SK-N-SH (cell line): ENCODE results near the gene COL15A1.

ENCODE experiments used
- CTCF ChIP-seq: fragments of 200-600 bp; sonication (generic); IDR thresholded peaks from 2 replicates; pipeline ENCODE4 v1.6.1; 2017; ENCODE audit warnings: antibody characterized with exemption, mild to moderate bottlenecking, moderate library complexity
- EP300 ChIP-seq, 2 experiments: IDR thresholded peaks; 2 replicates each; pipeline versions ENCODE4 v1.4.0 to v1.6.1; 2012; ENCODE audit warnings: borderline replicate concordance in 1 of 2, low read depth in 1 of 2, low read length in 1 of 2
- NFIC ChIP-seq: IDR thresholded peaks from 2 replicates; pipeline ENCODE4 v1.4.0; 2012; ENCODE audit warnings: borderline replicate concordance
- RAD21 ChIP-seq: IDR thresholded peaks from 2 replicates; pipeline ENCODE4 v1.6.1; 2012; ENCODE audit warnings: mild to moderate bottlenecking, low read length
- TF ChIP-seq, protein P1 (sequence below): IDR thresholded peaks from 2 replicates; pipeline ENCODE4; 2012

GRCh38 chr9:99104459-99105151 is 160.9 kb downstream of the COL15A1 start, which contains the start of gene TGFBR1:
- TF ChIP-seq NFIC (no peak), EP300 (IDR thresholded peaks at IDR 0.05; ENCODE audit: borderline replicate concordance in 1 of 2, low read depth in 1 of 2, low read length in 1 of 2) (no peak), CTCF (no peak), RAD21 (no peak)
- TF ChIP-seq, protein P1, sequence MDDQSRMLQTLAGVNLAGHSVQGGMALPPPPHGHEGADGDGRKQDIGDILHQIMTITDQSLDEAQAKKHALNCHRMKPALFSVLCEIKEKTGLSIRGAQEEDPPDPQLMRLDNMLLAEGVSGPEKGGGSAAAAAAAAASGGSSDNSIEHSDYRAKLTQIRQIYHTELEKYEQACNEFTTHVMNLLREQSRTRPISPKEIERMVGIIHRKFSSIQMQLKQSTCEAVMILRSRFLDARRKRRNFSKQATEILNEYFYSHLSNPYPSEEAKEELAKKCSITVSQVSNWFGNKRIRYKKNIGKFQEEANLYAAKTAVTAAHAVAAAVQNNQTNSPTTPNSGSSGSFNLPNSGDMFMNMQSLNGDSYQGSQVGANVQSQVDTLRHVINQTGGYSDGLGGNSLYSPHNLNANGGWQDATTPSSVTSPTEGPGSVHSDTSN = no peak
